GM21576 (cell line): ENCODE data around the gene PACS2.
"Not testable (repeated sequence)": the region's sequence is repeated elsewhere in the genome, so short reads cannot be mapped to it uniquely, and the experiment has no call there.

Experiments
- ATAC-seq: cut with Tn5 transposase; IDR thresholded peaks from one replicate; pipeline ENCODE4 v1.9.1; 2021; ENCODE audit warnings: mild to moderate bottlenecking, moderate library complexity; ENCODE audit not compliant: unreplicated experiment

Gene PACS2

DNA sequence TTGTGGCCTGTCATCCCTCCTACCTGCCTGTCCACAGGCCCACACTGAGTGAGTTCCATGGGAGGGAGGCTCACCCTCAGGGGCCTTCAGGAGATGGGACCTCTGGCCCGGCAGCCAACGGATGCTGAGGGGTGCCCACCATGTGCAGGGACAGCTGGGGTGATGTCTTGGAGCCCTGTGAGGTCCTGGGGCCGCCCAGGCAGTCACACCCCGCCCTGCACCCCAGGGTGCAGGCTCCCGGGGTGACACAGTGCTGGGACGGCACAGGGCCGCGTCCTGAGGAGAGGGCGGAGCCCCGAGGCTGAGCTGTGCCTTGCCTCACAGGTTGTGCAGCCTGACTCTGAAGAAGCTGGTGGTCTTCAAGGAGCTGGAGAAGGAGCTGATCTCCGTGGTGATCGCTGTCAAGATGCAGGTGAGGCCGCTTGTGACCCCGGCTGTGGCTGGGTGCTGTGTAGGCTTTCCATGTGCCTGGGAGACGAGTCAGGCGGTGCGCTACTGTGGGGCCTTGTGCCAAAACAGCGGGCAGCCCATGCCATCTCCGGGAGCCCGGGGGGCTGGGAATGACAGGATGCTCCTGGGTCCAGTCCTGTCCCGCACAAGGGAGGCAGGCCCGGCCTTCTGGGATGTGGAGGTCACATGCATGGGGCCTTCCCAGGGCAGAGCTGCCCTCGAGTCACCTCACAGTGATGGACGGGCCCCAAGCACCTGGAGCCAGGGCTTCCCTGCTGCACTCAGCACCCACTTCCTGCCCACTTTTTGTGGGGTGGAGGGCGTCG lies 33.8 kb downstream of the PACS2 start:
- no peak for ATAC-seq

DNA sequence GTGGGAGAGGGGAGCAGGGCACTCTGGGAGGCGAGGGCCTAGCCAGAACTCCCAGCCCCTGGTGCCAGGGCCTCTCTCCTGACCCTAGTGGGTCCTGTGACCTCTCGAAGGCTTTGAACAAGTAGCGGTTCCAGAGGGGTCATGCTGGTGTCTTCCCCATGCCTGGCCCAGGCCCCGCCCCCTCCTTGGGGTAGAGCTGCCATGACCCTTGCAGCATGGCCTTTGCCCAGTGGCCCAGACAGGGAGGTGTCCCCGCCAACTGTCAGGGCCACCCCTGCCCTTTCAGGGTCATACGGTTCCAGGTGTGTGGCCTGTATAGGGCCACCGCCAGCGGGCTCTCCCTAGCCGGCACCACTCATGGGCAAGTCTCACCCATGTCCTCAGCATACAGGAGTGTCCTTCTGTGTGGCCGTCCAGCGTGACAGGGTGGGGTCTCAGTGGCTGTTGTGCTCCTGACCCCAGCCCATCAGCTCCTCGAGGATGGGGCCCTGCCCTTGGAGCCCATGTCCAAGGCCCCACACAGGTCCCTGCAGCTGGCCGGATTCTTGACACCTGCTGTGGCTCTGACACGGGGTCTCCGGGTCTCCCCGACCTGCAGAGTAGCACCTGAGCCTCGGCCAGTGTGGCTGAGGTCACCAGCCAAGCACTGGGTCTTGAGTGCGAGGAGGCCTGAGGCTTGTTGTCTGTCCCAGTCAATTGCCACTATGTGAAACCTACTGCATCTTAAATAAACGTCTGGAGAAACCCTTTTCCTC lies 34.6 kb downstream of the PACS2 start:
- no peak for ATAC-seq

DNA sequence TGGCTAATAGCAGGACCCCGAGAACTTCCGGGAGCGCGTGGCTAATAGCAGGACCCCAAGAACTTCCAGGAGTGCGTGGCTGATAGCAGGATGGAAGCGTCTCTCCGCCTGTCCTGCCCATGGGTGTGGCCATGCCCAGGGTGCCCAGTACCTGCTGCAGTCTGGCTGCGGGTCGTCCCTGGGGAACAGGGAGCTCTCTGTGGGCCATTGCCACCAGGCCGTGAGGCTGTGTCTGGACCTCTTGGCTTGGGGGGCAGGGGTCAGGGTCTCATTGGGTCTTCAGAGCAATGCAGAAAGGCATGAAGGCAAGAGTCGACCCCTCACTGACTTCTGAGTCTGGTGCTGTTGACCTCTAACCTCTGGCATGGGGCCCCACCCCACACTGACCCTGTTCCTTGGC lies 35.4 kb downstream of the PACS2 start:
- no peak for ATAC-seq

DNA sequence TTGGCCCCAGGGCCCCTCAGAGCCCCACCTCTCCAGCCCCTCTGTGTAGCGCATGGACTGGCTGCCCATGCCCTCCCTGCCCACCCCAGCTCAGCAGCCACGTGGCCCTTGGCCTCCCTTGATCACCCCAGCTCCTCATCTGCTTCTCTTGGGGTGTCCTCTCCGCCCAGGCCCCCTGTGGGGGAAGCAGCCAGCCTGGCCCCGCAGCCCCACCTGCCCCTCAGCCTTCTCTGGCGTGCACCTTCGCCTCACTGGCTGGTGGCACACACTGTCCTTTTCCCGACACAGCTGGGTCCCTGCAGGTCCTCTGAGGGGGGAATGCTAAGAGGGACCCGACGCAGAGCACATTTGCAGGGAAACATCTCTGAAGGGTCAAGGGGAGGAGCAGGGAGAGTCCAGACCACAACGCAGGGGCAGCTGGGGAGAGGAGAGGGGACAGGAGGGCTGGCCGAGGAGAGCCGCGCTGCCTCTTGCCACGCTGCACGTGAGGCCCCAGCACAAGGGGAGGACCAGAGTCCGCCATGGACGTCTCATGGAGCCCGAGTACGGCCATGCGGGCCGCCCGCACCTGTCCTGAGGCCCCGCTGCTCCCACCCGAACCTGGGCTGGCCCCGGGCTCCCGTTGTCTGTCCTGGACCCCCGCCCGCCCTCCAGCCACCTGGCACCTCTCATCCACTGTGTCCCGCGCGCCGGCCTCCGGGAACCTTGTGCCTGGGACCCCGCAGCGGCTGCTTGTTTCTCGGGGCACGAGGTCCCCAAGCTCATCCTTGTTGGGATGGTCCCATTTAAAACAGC lies 36.1 kb downstream of the PACS2 start:
- ATAC-seq, result no peak

DNA sequence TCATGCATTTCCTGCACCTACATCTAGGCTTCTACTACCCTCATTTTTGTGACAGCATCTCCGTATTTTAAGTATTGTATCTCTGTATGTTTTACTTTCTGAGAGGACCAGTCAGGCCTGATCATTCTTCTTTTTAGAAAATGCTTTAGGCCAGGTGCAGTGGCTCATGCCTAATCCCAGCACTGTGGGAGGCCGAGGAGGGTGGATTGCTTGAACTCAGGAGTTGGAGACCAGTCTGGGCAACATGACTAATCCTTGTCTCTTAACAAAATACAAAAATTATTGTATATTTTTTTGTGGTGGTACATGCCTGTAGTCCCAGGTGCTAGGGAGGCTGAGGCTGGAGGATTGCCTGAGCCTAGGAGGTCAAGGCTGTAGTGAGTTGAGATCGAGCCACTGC lies 36.9 kb downstream of the PACS2 start:
- ATAC-seq, result no peak

DNA sequence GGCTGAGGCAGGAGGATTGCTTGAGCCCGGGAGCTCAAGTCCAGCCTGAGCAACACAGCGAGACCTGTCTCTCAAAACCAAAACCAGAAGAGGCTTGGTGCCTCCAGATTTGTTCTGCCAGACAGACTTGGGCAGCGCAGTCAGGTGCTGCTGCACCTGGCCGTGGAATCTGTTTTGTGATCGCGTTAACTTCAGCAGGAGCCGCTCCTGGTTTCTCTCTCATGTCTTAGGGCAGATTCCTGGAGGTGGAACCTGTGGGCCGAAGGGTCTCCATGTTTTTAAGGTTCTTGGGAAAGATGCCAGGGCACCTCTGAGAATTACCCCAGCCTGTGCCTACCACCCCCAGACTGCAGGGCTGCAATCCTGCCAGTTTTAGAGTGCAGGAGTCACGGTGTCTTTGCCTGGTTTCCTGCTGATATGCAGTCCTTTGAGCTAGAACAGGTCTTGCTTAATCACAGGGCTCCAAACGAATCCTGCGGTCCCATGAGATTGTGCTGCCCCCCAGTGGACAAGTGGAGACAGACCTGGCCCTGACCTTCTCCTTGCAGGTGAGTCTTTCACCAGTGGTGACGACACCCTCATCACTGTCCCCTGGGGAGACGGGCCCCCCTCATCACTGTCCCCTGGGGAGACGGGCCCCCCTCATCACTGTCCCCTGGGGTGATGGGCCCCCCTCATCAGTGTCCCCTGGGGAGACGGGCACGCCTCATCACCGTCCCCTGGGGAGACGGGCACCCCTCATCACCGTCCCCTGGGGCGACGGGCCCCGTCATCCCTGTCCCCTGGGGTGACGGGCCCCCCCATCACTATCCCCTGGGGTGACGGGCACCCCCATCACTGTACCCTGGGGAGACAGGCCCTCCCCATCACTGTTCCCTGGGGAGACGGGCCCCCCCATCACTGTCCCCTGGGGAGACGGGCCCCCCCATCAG lies 37.6 kb downstream of the PACS2 start:
- no peak for ATAC-seq

DNA sequence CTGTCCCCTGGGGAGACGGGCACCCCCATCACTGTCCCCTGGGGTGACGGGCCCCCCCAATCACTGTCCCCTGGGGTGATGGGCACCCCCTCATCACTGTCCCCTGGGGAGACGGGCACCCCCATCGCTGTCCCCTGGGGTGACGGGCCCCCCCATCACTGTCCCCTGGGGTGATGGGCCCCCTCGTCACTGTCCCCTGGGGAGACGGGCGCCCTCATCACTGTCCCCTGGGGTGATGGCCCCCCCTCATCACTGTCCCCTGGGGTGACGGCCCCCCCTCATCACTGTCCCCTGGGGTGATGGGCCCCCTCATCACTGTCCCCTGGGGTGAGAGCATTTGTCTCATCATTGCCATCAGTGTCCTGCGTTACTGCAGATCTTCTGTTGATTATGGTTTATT lies 38.6 kb downstream of the PACS2 start:
- ATAC-seq, result no peak

DNA sequence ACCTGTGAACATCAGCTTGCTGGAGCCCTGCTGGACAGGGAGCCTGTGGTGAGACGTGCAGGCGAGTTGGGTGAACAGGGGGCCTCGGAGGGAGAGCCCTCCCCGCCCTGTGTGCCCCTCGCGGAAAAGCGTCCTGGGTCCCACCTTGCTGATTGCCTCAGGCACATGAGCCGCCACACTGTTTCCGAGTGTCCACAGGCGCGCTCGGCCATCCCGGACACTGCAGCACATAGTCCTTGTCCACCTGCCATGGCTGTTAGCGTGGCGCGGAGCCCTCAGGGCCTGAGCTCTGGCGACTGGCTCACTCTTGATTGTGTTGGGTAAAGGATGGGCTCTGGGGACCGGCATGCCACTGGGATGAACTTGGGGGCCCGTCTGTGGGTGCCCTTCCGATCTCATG lies 40.0 kb downstream of the PACS2 start:
- no peak for ATAC-seq

DNA sequence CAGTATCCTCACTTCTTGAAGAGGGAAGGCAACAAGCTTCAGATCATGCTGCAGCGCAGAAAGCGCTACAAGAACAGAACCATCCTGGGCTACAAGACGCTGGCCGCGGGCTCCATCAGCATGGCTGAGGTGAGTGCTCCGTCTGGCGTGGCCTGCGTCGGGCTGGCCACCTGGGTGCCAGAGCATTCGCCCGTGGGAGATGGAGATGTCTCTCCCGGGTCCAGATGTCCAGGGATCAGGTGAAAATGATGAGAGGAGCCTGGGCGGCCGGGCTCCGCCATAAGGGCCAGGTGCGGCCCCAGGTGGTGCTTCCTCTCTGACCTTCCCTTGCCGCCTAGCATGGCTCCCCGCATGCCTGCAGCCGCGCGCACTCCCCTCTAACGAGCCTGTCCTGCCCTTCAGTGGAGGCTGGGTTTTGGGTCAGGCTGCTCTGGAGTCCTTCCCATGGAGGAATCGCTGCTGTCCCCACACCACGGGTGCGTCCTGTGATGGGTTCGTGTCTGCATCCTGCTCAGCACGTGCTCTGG lies 40.6 kb downstream of the PACS2 start:
- no peak for ATAC-seq

DNA sequence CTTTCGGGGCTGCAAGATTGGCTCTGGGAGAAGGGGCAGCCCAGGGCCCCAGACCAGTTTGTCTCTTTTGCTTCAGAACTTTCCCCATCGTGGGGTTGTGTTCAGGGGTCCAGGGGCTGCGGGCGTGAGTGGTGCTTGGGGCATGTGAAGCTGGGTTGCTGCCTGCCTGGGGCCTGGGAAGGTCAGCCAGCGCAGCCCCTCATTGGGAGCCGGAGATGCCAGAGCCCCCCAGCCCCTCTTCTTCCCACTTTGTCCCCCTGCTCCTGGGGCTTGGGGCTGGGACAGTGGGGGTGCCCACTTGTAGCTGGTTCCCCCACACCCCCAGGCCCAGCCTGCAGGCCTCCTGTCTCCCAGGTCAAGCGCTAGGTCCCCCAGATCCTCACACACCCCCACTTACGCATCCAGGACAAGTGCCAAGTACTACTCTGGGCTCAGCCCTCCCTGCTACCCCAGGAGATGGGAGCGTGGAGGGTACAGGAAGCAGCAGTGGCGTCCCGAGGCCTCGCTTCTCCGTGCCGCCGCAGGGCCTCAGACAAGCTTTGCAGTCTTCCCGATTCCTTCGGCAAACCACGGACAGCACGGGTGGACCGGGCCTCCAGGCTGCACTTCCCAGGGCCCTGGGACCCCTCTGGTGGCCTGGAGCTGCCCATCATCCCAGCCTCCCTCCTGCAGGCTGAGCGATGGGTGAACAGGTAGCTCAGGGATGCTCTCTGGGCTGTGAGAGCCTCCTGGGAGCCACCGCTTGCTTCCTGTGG lies 41.5 kb downstream of the PACS2 start:
- no peak for ATAC-seq

DNA sequence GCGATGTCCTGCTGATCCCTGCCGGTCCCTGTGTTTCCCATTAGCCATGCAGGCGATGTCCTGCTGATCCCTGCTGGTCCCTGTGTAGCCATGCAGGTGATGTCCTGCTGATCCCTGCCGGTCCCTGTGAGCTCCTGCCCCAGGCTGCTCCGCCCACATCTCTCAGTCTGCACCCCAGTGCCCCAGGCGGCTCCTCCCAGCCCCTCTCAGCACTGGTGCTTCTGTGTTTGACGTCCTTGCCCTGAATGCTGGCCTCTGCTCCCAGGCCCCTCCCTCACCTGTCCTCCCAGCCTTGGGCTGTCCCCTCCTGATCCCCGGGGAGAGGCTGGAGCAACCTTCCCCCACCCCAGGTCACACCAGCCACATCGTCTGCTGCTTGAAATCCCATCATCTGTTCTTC lies 42.4 kb downstream of the PACS2 start:
- ATAC-seq, result no peak

DNA sequence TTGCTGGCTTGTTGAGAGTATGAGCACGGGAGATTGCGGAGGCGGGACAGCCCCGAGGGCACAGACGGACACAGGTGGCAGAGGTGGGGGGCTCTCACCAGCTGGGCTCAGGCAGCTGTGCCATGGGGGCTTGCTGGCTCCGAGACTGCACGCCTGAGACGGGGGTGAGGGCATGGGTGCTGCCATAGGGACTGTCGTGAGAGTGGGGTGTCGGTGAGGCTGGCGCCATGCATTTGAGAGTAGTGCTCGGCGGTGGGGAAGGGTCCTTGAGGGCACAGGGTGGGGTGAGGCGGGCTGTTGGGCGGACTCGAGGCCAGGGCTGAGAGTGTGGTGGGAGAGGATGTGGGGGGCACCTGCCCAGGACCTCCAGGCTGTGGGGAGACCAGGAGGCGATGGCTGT lies 43.1 kb downstream of the PACS2 start:
- ATAC-seq, result no peak

DNA sequence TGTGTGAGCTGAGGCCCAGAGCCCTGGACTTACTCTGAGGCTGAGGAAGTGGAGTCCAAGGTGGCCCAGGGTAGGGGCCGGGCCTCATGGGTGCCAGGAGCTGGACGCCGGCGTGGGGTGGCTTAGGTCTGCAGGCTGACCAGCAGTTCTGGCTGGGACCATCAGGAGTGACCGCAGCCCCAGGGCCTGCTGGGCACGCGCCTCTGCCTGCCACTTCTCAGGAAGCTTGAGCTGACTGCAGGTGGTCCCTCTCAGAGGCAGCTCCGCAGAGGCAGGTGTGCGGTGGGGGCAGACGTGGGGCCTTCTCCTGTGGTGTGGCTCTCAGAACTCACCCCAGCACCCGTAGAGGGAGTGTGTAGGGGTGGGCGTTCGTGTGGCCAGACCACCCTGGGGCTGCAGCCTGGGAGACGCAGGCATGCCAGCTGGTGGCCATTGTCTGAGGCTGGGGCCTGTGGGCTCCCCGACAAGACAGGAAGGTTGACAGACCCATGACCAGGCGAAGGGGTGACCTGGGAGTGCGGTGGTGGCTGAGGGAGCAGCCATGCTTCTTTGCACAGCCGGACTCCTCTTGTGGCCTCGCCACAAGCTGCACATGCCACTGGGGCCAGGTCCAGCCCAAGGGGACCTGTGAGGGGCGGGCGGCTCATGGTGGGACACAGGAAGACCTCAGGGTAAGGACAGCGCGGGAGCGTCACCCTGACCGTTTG lies 43.7 kb downstream of the PACS2 start:
- ATAC-seq, result no peak

DNA sequence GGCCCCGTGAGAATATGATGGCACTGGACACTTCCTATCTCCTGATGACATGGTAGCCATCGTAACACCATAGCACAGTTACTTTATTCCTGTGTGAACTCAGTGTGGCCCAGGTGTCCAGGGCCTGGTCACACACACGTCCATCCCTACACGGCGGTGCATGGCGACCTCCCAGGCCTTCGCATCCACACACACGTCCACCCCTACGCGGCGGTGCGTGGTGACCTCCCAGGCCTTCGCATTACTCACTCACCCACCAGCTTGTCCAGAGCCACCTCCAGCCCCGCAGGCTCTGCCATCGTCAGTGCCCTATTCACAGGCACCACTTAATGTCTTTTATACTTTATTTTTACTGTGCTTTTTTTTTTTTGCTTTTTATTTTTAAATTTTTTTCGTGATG lies 44.4 kb downstream of the PACS2 start:
- ATAC-seq, result no peak

DNA sequence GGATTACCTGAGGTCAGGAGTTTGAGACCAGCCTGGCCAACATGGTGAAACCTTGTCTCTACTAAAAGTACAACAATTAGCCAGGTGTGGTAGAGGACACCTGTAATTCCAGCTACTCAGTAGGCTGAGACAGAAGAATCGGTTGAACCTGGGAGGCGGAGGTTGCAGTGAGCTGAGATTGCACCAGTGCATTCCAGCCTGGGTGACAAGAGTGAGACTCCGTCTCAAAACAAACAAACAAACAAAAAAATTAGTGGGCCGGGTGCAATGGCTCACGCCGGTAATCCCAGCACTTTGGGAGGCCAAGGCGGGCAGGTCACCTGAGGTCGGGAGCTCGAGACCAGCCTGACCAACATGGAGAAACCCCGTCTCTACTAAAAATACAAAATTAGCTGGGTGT lies 46.9 kb downstream of the PACS2 start:
- not testable (repeated sequence) for ATAC-seq

DNA sequence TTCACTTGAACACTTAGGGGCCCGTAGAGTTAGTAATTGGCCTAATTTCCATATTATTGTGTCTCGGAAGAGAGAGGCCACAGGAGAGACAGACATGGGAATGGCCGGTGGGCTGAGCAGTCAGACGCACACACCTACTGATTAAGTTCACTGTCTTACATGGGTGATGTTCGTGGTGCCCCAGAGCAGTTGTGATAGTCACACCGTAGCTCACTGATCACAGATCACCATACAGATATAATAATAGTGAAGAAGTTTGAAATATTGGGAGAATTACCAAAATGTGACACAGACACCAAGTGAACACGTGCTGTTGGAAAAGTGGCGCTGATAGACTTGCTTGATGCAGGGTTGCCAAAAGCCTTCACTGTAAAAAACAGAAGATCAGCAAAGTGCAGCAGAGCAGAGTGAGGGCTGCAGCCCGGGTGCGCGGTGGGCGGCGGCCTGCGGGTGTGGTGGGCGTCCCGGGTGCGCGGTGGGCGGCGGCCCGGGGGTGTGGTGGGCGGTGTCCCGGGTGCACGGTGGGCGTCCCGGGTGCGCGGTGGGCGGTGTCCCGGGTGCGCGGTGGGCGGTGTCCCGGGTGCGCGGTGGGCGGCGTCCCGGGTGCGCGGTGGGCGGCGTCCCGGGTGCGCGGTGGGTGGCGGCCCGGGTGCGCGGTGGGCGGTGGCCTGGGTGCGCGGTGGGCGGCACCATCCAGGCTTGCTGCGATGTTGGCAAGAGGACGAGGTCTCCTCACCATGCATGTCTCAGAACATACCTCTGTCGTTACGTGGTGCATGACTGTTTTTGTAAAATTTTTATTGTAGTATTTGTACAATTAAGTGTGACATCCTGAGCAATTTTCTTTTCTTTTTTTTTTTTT lies 49.5 kb downstream of the PACS2 start:
- ATAC-seq, result no peak

DNA sequence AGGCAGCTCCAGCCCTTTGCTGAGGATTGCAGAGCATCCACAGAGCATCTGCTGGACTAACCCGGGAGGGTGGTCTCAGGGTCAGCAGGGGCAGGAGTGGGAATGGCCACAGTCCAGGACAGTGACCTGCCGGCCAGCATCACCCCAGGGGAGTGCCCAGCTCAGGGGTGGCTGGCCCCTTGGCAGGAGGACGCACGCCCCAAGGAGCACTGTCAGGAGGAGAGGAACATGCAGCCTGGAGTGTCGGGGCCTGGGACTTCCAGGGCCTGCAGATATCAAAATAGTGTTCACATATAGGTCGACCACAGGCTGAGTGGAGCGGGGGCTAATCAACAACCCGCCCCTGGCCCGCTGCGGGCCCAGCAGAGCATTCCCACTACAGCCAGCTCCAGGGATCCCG lies 50.6 kb downstream of the PACS2 start:
- no peak for ATAC-seq

DNA sequence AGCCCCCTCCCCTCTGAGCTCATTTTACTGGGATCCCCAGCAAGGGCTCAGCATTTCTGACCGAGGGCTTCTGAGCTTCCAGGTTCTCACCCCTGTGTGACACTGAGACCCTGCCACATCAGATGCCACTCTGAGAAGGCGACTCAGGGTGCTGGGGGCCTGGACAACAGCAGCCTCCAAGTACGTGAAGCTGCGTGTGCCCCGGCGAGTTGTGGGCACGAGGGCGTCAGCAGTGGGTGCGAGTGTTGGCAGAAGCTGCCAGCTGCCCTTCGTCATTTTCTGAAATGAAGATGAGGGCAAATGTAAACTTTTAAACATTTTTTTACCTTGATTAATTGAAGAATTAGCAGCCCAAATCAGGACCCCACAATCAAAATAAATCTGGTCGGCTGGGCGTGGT lies 51.1 kb downstream of the PACS2 start:
- no peak for ATAC-seq
